PC-3 (cell line): Measurements from ENCODE around the gene SPHKAP. TPM values are rescaled to one million over a fixed set of nuclear protein-coding genes. Genes with fewer than 3 reads are reported as not detected.

Source experiments
- ATAC-seq: fragments of 200-7000 bp; cut with Tn5 transposase; 2 replicates; pipeline ENCODE4 v1.9.1; 2020; ENCODE audit warnings: mild to moderate bottlenecking, moderate library complexity
- BruUV-seq: library from RNA; stranded (reverse); fragments of 400-500 nt; replicated peaks from 2 replicates; lab custom pipeline; 2021; lab: Mats Ljungman, UMichigan
- CTCF ChIA-PET: fragments of 300-600 bp; sonication (Branson Sonifier 250); formaldehyde crosslinking; loops from one replicate; lab custom pipeline; 2022; ENCODE audit warnings: antibody characterized with exemption; lab: Charles Lee
- POLR2A ChIA-PET: fragments of 300-600 bp; sonication (Branson Sonifier 250); formaldehyde crosslinking; loops from one replicate; lab custom pipeline; 2022; ENCODE audit warnings: antibody characterized with exemption; ENCODE audit not compliant: unreplicated experiment; lab: Charles Lee
- DNase-seq: peaks from one replicate; pipeline ENCODE4 v3.0.0-alpha.2; 2015
- H2AFZ ChIP-seq: fragments of 300-600 bp; sonication (generic); 2 replicates; pipeline ENCODE4 v1.6.0; 2016; ENCODE audit warnings: antibody characterized with exemption, low read length
- H3F3A ChIP-seq: fragments of 300-600 bp; sonication (generic); one replicate; pipeline ENCODE4 v1.6.0; 2017; ENCODE audit warnings: antibody characterized with exemption, low read length, control low read depth, mild to moderate bottlenecking; ENCODE audit not compliant: unreplicated experiment
- H3K27ac ChIP-seq: fragments of 300-600 bp; sonication (generic); 2 replicates; pipeline ENCODE4 v1.5.1; 2016; ENCODE audit warnings: mild to moderate bottlenecking, low read length
- H3K27me3 ChIP-seq: fragments of 300-600 bp; sonication (generic); 2 replicates; pipeline ENCODE4 v1.6.1; 2016; ENCODE audit warnings: low read length, mixed read lengths
- H3K36me3 ChIP-seq: fragments of 300-600 bp; sonication (generic); 2 replicates; pipeline ENCODE4 v1.6.1; 2016; ENCODE audit warnings: low read depth, mixed run types, low read length, mixed read lengths
- H3K4me1 ChIP-seq: fragments of 300-600 bp; sonication (generic); 2 replicates; pipeline ENCODE4 v1.5.1; 2016; ENCODE audit warnings: low read length; ENCODE audit not compliant: insufficient read depth
- H3K4me2 ChIP-seq: fragments of 300-600 bp; sonication (generic); 2 replicates; pipeline ENCODE4 v1.6.0; 2016; ENCODE audit warnings: low read length
- H3K4me3 ChIP-seq: fragments of 300-600 bp; sonication (generic); 2 replicates; pipeline ENCODE4 v1.5.1; 2016; ENCODE audit warnings: mild to moderate bottlenecking, low read length, mixed read lengths
- H3K79me2 ChIP-seq: fragments of 300-600 bp; sonication (generic); 2 replicates; pipeline ENCODE4 v1.6.1; 2017; ENCODE audit warnings: low read length, mixed read lengths
- H3K9ac ChIP-seq: fragments of 300-600 bp; sonication (generic); 2 replicates; pipeline ENCODE4 v1.6.0; 2016; ENCODE audit warnings: mild to moderate bottlenecking, low read length
- H3K9me2 ChIP-seq: fragments of 300-600 bp; sonication (generic); replicated peaks from 2 replicates; pipeline ENCODE4 v1.6.1; 2016; ENCODE audit warnings: mixed run types, low read length, mixed read lengths
- H3K9me3 ChIP-seq: fragments of 300-600 bp; sonication (generic); 2 replicates; pipeline ENCODE4 v1.6.1; 2016; ENCODE audit warnings: low read length, mixed read lengths
- H4K20me1 ChIP-seq: fragments of 300-600 bp; sonication (generic); 2 replicates; pipeline ENCODE4 v1.6.1; 2016; ENCODE audit warnings: low read length, mixed read lengths
- EZH2 ChIP-seq: fragments of 300-600 bp; sonication (generic); IDR thresholded peaks from one replicate; pipeline ENCODE4 v1.6.1; 2017; ENCODE audit warnings: antibody characterized with exemption, mild to moderate bottlenecking, low read length; ENCODE audit not compliant: unreplicated experiment
- EZH2phosphoT487 ChIP-seq: fragments of 300-600 bp; sonication (generic); IDR thresholded peaks from 2 replicates; pipeline ENCODE4 v1.6.1; 2018; ENCODE audit warnings: mild to moderate bottlenecking, antibody characterized with exemption, low read length, borderline replicate concordance
- intact Hi-C: fragments of 100-400 bp; cut with micrococcal nuclease; formaldehyde crosslinking; loops from 2 replicates; pipeline ENCODE4 v1.9.0; 2023
- total RNA-seq: library from RNA; depleted of rRNA; stranded (reverse); fragments of >200 nt; gene quantifications from 2 replicates; pipeline ENCODE4 v1.2.3, GENCODE V29; 2014
- TF ChIP-seq, protein P1 (sequence below): fragments of 300-600 bp; sonication (generic); conservative IDR thresholded peaks from 2 replicates; pipeline ENCODE4 v1.5.1; 2017; ENCODE audit warnings: antibody characterized with exemption, low read depth, mild to moderate bottlenecking, low read length

Gene SPHKAP
- total RNA-seq, 1 experiment from 2014 or later, result not detected

DNA sequence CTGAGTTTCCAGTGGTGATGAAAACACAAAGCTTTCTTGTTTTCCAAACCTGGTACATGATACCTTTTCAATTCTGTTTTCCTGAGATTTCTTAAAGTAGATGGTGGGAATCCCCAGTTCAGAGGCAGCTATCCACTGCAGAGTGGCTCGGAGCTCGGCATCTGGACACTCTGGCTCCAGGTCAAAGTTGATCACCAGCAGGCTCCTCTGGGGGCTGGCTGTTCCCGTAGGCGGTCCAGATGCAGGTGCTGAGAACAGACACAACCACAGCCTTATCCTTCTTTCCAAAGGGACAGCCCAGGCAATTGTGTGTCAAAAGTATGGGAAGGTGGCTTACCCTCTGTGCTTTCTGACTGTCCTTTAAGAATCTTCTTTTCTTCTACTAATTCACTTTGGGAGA lies 190.6 kb downstream of the SPHKAP start:
- Histone ChIP-seq H3K4me3 (no peak overlapping the region), H3K4me1 (no peaks in the 10 kb centered on the region), H3F3A (no peaks in the 10 kb centered on the region), H3K27me3 (peaks cover 91% of the 10 kb centered on the region), H3K79me2 (no peaks in the 10 kb centered on the region), H3K27ac (no peak overlapping the region), H3K4me2 (no peak overlapping the region), H3K36me3 (no peaks in the 10 kb centered on the region), H3K9ac (no peak overlapping the region), H2AFZ (no peak overlapping the region), H3K9me3 (no peaks in the 10 kb centered on the region), H4K20me1 (no peaks in the 10 kb centered on the region), H3K9me2 (no peaks in the 10 kb centered on the region)
- no TSS peak for BruUV-seq
- DNase-seq, result no peak
- CTCF ChIA-PET, result no interaction called here
- POLR2A ChIA-PET, result no interaction called here
- ATAC-seq, result no peak
- TF ChIP-seq, protein P1, sequence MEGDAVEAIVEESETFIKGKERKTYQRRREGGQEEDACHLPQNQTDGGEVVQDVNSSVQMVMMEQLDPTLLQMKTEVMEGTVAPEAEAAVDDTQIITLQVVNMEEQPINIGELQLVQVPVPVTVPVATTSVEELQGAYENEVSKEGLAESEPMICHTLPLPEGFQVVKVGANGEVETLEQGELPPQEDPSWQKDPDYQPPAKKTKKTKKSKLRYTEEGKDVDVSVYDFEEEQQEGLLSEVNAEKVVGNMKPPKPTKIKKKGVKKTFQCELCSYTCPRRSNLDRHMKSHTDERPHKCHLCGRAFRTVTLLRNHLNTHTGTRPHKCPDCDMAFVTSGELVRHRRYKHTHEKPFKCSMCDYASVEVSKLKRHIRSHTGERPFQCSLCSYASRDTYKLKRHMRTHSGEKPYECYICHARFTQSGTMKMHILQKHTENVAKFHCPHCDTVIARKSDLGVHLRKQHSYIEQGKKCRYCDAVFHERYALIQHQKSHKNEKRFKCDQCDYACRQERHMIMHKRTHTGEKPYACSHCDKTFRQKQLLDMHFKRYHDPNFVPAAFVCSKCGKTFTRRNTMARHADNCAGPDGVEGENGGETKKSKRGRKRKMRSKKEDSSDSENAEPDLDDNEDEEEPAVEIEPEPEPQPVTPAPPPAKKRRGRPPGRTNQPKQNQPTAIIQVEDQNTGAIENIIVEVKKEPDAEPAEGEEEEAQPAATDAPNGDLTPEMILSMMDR, result no peak
- no peak for TF ChIP-seq EZH2
- no peak for TF ChIP-seq EZH2phosphoT487
- intact Hi-C loops, result no loop called here

GRCh38 chr2:227973241-227973640 lies 208.2 kb downstream of the SPHKAP start:
- H3K9me2 ChIP-seq, result no peaks in the 10 kb centered on the region
- TF ChIP-seq EZH2 (no peak), EZH2phosphoT487 (no peak)
- TF ChIP-seq, protein P1, result no peak
- no peak overlapping the region for H3K4me3 ChIP-seq
- peaks cover 81% of the 10 kb centered on the region for H3K27me3 ChIP-seq
- ATAC-seq (no peak), DNase-seq (no peak)
- intact Hi-C loops, result no loop called here
- H2AFZ ChIP-seq, result no peak overlapping the region
- CTCF ChIA-PET, result no interaction called here
- H3K36me3 ChIP-seq, result no peaks in the 10 kb centered on the region
- no peaks in the 10 kb centered on the region for H3F3A ChIP-seq
- no TSS peak for BruUV-seq
- POLR2A ChIA-PET, result no interaction called here
- no peaks in the 10 kb centered on the region for H3K79me2 ChIP-seq
- H3K4me2 ChIP-seq, result no peak overlapping the region
- H3K9me3 ChIP-seq, result no peaks in the 10 kb centered on the region
- H3K4me1 ChIP-seq, result no peaks in the 10 kb centered on the region
- no peak overlapping the region for H3K27ac ChIP-seq
- H4K20me1 ChIP-seq, result no peaks in the 10 kb centered on the region
- H3K9ac ChIP-seq, result no peak overlapping the region

GRCh38 chr2:227971619-227972230 lies 209.8 kb downstream of the SPHKAP start:
- Histone ChIP-seq H3F3A (no peaks in the 10 kb centered on the region), H3K4me3 (no peak overlapping the region), H3K4me1 (no peaks in the 10 kb centered on the region), H3K36me3 (no peaks in the 10 kb centered on the region), H3K27me3 (peaks cover 67% of the 10 kb centered on the region), H4K20me1 (no peaks in the 10 kb centered on the region), H3K4me2 (no peak overlapping the region), H3K9me3 (no peaks in the 10 kb centered on the region), H3K9me2 (no peaks in the 10 kb centered on the region), H3K9ac (no peak overlapping the region), H2AFZ (no peak overlapping the region), H3K27ac (no peak overlapping the region), H3K79me2 (no peaks in the 10 kb centered on the region)
- BruUV-seq, result no TSS peak
- DNase-seq (no peak), ATAC-seq (no peak)
- intact Hi-C loops, result no loop called here
- ChIA-PET CTCF (no interaction called here), POLR2A (no interaction called here)
- TF ChIP-seq EZH2, result no peak
- TF ChIP-seq, protein P1, result no peak
- TF ChIP-seq EZH2phosphoT487, result no peak
